ENCODE measurements around the gene TAS2R38.

The TAS2R38 gene

GRCh38 chr7:141975806-141976523 is 2.4 kb upstream of the TAS2R38 start:
- DNase-seq: peak; percentile 49

GRCh38 chr7:141974831-141975230 is 1.3 kb upstream of the TAS2R38 start:
- no peak for DNase-seq

- DNase-seq: no peak
These were observed 12.7 kb downstream of the TAS2R38 start for GRCh38 chr7:141960687-141961422.

GRCh38 chr7:141956084-141956483 is 17.5 kb downstream of the TAS2R38 start:
- DNase-seq: no peak

- no peak for DNase-seq
These were observed 19.2 kb downstream of the TAS2R38 start for GRCh38 chr7:141954334-141954733.

- DNase-seq: no peak
These were observed 21.1 kb downstream of the TAS2R38 start for GRCh38 chr7:141952461-141952860.

- DNase-seq: no peak
These were observed 22.8 kb downstream of the TAS2R38 start for GRCh38 chr7:141950806-141951205.

GRCh38 chr7:141949911-141950310 is 23.7 kb downstream of the TAS2R38 start:
- no peak for DNase-seq

- no peak for DNase-seq
These were observed 24.1 kb downstream of the TAS2R38 start for GRCh38 chr7:141949451-141949850.

- DNase-seq: no peak
These were observed 24.6 kb downstream of the TAS2R38 start for GRCh38 chr7:141949021-141949420.

GRCh38 chr7:141946796-141947195 is 26.8 kb downstream of the TAS2R38 start, which contains the start of gene CLEC5A:
TSS of gene CLEC5A (minus strand) at chr7:141946974. CDS start at chr7:141946292, 682 bp downstream.
- DNase-seq: no peak

GRCh38 chr7:141945356-141945755 is 28.2 kb downstream of the TAS2R38 start:
- no peak for DNase-seq

- no peak for DNase-seq
These were observed 28.8 kb downstream of the TAS2R38 start for GRCh38 chr7:141944811-141945210.

- no peak for DNase-seq
These were observed 29.7 kb downstream of the TAS2R38 start for GRCh38 chr7:141943846-141944245.

GRCh38 chr7:141941075-141941474 is 32.5 kb downstream of the TAS2R38 start:
- DNase-seq: no peak

GRCh38 chr7:141930211-141930610 is 43.4 kb downstream of the TAS2R38 start:
- no peak for DNase-seq

- DNase-seq: no peak
These were observed 44.8 kb downstream of the TAS2R38 start for GRCh38 chr7:141928845-141929195.

- no peak for DNase-seq
These were observed 45.3 kb downstream of the TAS2R38 start for GRCh38 chr7:141928146-141928844.
